NOMO-1 treated with dmso at 0.1 percent for 144 hours (cell line): Measurements from ENCODE around the gene TTLL11.
"Not testable (repeated sequence)": the region's sequence is repeated elsewhere in the genome, so short reads cannot be mapped to it uniquely, and the experiment has no call there.

Experiments used
- DNase-seq: peaks from one replicate; lab custom pipeline; 2025; ENCODE audit not compliant: unreplicated experiment; lab: John Stamatoyannopoulos, UW

Gene TTLL11

DNA sequence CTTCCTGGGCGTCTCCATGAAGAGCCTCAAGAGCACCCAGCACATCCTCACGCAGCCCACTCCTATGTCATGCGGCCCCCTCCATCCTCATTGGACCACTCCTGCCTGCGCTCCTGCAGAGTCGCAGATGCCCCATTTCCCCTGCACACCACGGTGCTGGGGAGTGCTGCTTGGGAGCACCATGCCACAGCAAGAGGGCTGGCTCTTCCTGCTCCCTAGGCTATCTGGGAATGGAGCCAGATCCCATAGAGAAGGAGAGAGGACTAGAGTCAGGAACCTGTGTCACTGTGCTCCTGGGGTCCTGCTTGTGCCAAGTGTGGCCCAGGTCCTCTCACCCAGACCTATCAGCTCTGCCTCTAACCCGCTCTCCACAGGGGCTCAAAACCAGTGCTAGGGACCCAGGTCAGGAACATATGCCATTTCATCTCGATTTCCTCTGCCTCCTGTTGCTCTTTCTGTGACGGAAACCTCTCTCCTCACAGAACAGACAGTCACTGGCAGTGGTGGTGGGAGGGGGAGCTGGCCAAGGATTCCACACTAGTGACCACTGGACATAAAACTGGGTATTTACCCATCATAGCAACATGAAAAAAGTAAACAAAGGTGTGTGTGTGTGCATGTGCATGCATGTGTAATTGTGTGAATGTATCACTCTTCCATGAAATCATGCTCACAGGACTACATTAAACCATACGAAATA is 178.4 kb downstream of the TTLL11 start:
- no peak for DNase-seq

DNA sequence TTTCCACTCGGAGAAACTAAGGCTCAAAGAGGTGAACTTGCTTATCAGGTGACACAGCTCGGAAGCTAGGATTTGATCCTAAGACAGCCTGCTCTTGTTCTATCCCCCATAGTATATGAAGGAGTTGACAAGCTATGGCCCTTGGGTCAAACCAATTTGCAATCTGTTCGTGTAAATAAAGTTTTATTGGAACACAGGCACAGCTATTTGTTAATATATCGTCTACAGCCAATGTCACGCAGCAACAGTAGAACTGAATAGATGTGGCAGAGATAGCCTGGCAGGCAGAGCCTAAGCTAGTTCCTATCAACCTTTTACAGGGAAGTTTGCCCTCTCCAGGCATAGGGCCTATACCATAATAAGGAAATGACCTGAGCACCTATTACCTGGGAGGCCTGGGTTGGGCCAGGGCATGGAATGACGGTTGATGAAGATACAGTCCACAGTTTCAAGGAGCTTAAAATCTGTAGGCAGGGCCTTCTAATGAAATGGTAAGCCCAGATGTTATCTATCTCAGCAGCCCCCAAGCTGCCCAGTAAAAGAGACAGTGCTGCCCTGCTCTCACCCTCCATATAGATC is 179.0 kb downstream of the TTLL11 start:
- DNase-seq = no peak

DNA sequence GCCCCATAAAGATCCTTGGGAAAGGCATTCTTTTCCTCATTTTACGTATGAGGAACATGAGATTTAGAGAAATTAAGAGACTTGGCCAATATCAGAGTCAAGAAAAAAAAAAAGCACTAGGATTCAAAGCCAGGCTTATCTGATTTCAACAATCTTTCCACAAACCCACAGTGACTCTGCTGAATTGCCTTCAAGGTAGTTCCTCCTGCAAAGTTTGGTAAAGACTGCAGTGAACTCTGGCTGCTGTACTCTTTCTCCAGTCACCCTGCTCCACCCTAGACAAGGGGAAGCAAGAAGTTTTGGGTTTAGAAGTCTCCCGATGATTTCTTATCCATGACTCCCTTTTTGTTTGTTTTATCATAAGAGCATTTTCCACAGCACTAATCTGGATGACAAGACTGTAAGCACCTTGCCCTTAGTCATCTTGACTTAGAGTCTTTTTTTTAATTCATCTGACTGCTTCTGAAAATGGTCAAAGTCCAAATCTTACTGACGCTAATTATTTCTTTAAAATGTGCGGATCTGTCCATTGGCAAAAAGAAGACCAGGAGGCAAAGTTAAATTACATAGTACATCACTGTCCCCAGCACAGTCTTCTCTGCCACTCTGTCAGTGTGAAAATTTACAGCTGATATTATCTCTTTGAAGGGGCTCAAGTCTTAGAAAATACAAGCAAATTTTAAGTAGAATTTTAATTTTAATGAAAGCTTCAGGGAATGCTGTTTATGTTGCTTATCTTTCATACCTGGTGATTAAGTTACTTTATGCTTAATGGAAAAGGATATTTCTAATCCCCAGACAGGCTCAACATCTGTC is 180.1 kb downstream of the TTLL11 start:
- peak; percentile 54 for DNase-seq

DNA sequence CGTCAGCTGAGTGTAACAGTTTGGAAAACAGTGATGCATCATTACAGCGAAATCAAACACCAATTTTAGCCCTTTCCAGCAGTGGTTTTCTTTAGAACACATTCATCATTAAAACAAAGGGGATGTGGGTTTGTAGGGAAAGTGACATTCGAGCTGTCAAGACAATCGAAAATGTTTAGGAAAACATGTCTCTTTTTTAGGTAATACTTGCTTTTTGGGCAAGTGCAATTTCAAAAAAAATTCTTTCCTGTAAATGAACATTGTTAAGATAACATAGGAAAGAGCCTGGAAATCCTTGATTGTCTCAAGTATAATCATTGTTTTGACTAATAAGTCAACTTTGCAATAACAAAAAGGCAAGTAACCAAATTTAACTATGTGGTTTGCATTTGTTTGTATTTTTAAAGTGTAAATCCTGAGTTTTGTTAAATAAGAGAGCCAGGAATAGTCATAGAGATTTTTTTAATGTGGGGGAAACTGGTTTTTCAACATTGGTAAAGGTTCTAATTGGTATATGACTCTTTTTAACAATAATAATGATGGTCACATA is 182.5 kb downstream of the TTLL11 start:
- no peak for DNase-seq

DNA sequence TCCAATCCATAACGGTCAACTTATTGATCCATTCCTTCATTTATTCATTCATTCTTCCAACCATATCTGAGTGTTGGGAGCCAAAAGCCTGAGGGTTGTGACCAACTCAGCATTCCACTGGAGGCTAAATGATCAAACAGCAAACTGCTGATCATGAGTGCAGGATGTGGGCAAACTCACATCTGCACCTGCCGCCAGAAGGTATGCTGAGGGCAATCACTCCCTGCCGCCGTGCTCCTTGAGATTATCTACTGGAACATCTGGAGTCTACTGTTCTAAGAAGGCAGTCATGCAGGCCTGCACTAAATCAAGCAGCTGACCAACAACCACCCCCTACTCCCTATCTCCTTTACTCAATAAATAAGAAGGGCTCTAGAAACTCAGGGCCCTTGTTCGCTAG is 184.0 kb downstream of the TTLL11 start:
- DNase-seq = no peak

DNA sequence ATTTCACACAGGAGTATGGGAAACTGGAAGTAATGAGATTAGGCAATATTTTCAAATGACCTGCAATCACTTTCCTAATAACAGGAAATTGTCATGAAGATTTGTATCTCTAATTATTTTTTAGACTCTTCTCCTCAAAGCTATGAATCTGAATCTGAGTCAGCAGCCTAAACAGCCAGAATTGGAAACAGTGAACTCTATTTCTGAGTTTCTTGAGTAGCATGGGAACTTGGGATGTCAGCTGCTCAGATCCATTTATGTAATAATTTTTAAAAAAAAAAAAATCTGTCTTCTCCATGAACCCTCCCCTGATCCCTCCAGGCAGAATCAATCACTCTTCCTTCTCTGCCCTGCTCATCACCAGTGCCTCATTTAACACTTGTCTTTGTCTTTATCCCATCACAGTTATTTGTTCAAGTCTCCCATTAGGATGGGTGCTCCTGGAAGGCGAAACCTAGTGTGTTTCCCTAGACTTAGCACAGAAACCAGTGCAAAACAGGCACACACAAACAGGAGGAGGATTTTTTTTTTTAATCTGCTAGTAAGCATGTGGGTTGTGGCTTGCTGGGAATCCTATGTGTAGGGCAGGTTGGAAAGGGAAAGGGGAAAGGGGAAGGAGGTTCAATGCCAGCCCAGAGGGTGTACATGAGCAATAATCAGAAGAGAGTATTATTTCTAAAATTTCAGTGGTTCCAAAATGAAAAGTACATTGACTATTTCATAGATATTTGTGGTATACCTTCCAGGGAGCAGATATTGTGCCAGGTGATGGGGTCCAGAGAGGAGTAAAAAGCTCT is 186.8 kb downstream of the TTLL11 start:
- DNase-seq = no peak

DNA sequence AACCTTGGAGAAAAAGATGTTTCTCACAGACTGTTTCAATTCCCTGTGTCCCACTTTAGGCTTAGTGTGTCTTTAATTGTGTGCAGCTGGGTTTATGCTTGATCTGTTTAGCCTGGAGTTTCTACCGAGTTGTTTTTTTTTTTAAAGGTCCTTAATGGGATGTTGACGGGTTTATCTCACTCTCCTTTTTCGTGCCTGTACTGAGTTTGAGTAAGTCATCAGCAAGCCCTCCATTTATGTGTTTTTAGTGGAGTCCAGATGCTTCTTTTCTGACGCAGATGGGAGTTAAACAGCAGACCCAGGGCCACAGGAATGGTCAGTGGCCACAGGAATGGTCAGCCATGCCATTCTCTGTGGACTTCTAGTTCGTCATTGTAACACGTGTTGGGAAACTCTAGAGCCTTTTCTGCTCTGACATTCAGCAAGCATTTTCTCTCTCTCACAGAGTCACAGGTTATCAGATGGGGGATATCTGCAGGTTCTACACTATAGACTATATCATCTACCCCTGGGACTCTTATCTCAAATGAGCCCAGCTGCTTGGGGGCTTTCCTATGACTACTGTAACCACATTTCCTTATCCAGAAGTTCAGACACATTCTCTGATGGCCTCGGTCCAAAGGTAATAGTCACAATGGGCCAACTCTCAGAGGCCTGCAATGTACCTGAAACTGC is 190.5 kb downstream of the TTLL11 start:
- no peak for DNase-seq

DNA sequence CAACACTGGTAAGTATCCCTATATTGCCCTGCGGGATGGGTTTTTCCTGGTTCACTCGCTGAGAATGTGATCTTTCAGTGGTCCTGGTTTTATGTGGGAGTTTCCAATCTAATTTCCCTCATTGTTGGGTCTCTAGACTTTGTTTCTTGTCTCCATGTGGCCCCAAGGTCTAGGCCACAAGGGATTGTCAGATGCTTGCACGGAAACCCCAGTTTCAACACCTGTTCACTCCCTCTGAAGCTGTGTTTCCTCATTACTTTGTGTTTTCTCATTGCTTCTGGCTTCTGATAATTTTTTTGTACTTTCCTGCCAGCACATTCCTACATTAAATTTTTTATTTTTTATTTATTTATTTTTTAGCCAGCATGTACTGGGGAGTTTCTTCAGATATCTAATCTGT is 191.5 kb downstream of the TTLL11 start:
- DNase-seq = no peak

DNA sequence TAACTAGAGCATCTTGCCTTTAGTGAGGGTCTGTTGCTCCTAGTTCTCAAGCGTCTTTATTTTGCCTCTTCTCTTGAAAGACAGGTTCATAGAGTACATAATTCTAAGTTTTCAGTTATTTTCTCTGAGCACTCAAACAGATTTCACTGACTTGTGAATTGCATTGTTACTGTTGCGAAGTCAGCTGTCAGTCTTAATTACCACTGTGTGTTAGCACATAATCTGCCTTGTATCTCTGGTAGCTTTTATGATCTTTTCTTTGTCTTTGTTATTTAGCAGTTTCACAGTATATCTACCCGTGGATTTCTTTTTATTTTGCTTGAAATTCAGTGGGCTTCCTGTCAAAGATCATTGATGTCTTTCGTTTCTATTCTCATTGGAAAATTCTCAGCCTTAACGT is 192.9 kb downstream of the TTLL11 start:
- no peak for DNase-seq

DNA sequence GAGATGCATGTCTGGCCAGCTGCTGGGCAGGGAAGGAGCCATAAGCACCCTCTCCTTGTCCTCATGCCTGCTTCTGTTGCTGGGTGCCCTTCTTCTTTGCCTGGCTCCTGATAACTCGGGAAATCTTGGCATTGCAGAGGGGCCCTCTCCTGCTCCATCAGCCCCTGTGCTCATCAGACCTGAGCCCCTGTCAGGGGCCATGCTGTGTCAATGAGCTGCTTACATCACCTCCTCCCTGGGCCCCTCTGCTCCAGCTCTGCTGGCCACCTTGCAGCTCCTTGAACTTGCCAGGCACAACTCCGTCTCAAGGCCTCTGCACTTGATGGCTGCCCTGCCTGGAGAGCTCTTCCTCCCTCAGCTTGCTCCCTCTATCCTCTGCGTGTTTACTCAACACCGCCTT is 194.3 kb downstream of the TTLL11 start:
- no peak for DNase-seq

DNA sequence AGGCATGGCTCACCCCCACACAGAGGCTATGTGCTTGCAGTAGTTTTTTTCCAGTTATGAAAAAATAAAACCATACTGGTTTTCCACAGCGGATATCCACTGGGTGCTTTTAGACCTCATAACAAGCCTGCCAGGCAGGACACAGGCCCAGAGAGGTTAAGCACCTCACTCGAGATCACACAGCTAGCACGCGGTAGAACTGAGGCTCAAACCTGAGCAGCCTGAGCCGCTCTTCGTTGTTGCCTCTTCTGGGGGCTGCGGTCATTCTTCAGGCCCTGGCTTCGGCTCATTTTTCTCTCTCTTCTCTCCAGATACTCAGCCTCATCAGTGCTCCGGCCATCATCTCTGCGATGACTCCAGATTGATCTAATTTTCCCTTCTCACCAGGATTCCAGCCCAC is 196.0 kb downstream of the TTLL11 start:
- DNase-seq = no peak

DNA sequence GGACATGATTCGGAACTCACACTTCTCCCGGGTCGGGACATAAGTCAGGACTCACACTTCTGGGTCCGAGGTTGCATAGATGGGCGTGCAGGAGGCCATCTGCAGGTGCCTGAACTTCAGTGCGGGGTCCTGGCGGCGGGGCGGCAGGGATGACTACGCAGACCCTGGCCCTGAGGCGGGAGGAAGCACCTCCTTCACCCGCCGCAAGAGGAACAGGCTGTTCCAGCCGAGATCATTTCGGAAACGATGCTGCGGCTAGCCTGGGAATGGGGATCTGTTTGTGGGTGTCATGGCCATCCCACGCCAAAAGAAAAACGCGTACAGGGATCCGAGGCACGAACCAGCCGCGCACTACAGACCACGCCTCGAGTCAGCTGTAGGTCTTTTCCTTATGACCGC is 196.6 kb downstream of the TTLL11 start:
- DNase-seq = no peak

DNA sequence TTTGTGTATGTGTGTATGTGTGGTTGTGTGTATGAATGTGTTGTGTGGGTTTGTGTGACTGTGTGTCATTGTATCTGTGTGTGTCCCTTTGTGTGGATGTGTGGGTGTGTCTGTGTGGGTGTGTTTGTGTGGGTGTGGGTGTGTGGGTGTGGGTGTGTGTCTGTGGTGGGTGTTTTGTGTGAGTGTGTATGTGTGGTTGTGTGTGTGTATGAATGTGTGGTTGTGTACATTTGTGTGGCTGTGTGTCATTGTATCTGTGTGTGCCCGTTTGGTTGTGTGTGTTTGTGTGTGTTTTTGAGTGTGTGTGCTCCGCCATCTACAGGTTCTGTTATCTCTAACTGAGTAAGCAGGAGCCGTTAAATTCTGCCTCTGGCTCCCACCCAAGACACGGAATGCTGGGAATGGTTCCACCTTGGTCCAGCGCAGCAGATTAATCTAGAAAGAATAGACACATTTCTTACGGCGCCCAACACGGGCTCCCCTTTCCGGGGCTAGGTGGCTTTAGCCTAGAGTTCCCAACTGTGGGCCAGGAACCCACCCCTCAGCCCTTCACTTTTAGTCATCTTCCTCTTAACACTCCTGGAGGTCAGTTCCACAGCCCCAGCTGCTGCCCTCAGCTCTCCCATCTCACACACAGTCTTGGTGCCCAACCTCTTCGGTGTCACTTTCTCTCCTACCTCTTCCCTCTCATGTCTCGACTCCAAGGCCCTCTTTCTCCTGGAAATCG is 197.1 kb downstream of the TTLL11 start:
- DNase-seq = no peak

DNA sequence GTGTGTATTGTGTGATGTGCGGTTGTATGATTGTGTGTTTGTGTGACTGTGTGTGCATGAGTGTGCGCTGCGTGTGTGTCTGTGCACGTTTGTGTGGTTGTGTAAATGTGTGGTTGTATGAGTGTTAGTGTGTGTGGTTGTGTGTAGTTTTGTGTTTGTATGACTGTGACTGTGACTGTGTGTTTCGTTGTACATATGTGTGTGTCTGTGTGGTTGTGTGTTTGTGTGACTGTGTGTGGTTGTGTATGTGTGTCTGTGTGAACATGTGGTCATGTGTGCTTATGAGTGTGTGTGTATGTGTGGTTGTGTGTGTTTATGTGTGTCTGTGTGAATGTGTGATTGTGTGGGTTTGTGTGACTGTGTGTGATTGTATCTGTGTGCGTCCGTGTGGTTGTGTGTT is 197.8 kb downstream of the TTLL11 start:
- DNase-seq = no peak

DNA sequence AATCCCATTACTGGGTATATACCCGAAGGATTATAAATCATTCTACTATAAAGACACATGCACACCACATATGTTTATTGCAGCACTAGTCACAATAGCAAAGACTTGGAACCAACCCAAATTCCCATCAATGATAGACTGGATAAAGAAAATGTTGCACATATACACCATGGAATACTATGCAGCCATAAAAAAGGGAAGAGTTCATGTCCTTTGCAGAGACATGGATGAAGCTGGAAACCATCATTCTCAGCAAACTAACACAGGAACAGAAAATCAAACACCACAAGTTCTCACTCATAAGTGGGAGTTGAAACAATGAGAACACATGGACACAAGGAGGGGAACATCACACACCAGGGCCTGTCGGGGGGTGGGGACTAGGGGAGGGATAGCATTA is 198.7 kb downstream of the TTLL11 start:
- not testable (repeated sequence) for DNase-seq

DNA sequence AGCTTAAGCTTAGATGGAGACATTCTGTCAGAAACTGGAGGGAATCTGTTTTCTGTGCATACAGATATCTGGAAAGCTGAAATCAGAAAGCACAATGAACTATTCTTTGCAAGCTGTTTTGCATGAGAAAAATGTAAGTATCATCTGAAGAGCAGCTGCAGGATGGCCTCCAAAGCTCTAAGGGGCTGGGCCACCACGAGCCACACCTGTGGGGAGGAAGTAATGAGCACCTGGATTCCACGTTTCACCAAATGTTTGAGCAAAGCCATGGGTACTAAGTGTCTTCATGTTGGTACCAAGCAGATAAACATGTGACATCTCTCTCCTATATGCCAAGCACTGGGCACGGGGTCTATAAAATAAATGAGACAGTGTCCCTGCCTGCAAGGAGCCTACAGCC is 199.3 kb downstream of the TTLL11 start:
- DNase-seq = no peak

DNA sequence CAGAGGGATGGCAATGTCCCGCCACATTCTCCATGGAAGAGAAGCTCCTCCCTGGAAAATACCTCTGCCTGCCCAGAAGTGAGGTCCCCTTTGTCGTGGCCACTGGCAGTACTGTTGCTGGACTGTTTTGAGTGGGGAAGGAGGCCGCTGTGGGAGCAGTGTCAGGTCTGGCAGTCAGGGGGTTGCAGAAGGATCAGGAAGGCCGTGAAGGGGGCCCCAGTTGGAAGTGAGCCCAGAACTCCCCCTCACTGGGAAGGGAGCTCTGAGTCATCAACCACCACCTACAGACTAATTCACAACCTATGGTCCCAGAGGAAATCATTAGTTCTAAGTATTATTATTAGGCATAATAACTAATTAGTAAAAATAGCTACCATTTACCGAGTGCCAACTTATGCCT is 200.4 kb downstream of the TTLL11 start:
- no peak for DNase-seq

DNA sequence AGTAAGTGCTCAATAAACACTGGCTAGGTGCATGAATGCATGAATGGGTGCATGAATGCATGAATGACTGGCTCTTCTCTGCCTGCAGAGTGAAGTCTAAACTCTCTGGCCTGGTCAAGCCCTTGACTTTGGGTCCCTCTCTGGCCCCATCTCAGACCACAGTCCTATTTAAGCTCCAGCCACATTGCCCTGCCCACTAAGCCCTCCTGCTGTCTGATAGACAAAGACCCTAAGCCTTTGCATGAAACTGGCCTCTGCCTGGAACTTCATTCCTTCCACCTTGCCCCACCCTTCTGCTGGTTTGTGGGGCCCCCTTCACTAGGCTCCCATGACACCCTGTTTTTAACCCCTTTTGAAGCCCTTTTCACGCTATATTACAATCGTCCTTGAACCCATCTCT is 202.4 kb downstream of the TTLL11 start:
- DNase-seq = no peak

DNA sequence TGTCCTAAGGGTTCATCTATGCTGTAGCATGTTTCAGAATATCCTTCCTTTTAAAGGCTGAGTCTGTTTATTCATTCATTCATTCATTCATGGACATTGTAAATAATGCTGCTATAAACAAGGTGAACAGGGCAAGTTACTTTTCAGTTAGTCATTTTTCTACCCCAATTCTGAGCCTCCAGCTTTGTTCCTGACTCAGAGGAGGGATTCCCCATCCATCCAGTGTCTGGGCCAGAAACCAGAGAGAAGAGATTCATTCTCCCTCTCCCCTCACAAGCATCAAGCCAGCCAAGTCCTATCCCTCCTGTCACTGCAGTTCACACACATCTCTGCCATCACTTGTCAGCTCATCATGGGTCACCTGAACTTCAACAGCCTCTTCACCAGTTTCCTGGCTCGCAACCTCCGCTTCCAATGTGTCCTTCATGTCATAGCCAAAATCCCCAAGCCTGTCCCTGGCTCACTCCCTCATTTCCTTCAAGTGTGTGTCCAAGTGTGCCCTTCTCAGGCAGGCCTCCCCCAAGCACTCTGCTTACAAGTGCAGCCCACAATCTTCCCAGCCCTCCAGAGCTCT is 203.0 kb downstream of the TTLL11 start:
- no peak for DNase-seq

DNA sequence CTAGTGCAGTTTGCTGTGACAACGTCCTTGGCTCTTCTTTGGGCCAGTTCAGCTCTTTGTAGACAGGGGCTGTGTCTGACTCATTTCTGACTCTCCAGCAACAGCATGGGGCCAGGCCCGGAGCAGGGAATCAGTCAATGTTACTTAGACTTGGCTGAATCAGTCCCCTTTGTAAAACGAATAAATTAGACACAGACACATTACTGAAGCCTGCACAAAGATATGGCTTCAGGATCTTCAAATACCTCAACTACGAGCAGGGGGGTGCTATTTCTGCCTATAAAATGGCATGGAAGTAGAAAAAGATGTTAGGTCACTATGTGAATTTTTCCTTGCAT is 204.7 kb downstream of the TTLL11 start:
- DNase-seq = no peak
